Breast epithelium (tissue), 3 donors: ENCODE results near the gene HEG1.

Experiments used
- POLR2A ChIP-seq: fragments of 450-650 bp; IDR thresholded peaks from one replicate; pipeline ENCODE4 v1.6.1; 2016; ENCODE audit warnings: antibody characterized with exemption, mild to moderate bottlenecking, moderate library complexity
- POLR2AphosphoS5 ChIP-seq, 3 donors: sonication (generic); formaldehyde crosslinking; IDR thresholded peaks; one replicate each; pipeline ENCODE4 v1.6.1; 2017; ENCODE audit warnings: antibody characterized with exemption in 3 of 3
- TF ChIP-seq, protein P1 (sequence below), 3 donors: fragments of 450-650 bp; IDR thresholded peaks; one replicate each; pipeline ENCODE4 v1.5.1; 2016 to 2017; ENCODE audit warnings: antibody characterized with exemption in 3 of 3, mild to moderate bottlenecking in 3 of 3, moderate library complexity in 3 of 3

DNA sequence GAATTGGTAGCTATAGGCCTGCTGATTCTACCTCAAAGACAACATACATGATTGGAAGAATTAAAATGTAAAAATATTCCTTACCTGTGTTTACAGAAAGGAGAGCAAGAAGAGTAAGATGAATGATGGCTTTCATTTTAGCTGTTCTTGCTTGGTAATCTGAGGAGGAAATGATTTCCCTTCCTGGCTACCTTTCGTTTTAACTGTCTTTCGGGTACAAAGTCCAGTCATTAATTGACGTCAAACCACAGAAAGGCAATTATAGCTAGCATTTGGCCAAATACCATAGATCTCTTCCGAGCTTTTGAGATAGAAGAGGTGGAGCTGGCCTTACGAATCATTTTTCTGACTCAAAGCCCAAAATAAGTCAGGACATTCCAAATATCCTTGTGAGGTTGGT is 121.2 kb downstream of the HEG1 start, which contains the start of gene MUC13:
- no peak for TF ChIP-seq POLR2A
- TF ChIP-seq, protein P1, sequence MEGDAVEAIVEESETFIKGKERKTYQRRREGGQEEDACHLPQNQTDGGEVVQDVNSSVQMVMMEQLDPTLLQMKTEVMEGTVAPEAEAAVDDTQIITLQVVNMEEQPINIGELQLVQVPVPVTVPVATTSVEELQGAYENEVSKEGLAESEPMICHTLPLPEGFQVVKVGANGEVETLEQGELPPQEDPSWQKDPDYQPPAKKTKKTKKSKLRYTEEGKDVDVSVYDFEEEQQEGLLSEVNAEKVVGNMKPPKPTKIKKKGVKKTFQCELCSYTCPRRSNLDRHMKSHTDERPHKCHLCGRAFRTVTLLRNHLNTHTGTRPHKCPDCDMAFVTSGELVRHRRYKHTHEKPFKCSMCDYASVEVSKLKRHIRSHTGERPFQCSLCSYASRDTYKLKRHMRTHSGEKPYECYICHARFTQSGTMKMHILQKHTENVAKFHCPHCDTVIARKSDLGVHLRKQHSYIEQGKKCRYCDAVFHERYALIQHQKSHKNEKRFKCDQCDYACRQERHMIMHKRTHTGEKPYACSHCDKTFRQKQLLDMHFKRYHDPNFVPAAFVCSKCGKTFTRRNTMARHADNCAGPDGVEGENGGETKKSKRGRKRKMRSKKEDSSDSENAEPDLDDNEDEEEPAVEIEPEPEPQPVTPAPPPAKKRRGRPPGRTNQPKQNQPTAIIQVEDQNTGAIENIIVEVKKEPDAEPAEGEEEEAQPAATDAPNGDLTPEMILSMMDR (IDR thresholded peaks at IDR 0.05): no peak
- no peak for TF ChIP-seq POLR2AphosphoS5 (IDR thresholded peaks at IDR 0.05)
